T-helper 1 cell treated with Interleukin-12 subunit alpha and Interleukin-12 subunit beta and Interleukin-4 antibody, amounts not matched to agents 30 ng/mL and 1 ng/mL, for 36 hours (primary cell): ENCODE measurements around the gene ADAMTSL1. TPM values are rescaled to one million over a fixed set of nuclear protein-coding genes. Genes with fewer than 3 reads are reported as not detected.

Experiments used
- intact Hi-C: fragments of 100-400 bp; cut with micrococcal nuclease; formaldehyde crosslinking; loops from one replicate; pipeline ENCODE4 v1.15.1; 2024
- total RNA-seq: library from RNA; stranded (reverse); gene quantifications from 2 replicates; pipeline ENCODE4 v1.2.3, GENCODE V29; 2022

Gene ADAMTSL1
- total RNA-seq, 1 donor from 2014 or later = not detected

- intact Hi-C loops = no loop called here
These were observed 186.0 kb downstream of the ADAMTSL1 start for GRCh38 chr9:18660001-18660400.

- intact Hi-C loops = no loop called here
These were observed 188.4 kb downstream of the ADAMTSL1 start for GRCh38 chr9:18662320-18662719.

DNA sequence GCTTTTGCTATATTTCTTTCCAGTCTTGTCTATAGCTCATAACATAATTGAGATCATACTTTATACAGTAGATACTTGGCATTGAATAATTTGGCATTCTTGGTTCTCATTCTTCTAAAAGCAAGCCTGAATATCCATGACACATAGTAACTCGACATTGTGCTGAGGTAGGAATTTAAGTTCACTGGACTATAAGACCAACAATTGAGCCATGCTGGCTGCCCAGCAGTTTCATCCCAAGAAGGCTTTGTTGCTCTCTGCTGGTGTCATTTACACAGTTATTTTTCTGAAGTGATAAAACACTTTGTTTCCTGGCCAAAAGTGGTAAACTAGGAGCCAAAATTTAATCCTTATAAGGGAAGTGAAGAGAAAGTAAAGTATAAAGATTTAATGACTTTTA, 192.0 kb downstream of the ADAMTSL1 start:
- intact Hi-C loops = no loop called here

DNA sequence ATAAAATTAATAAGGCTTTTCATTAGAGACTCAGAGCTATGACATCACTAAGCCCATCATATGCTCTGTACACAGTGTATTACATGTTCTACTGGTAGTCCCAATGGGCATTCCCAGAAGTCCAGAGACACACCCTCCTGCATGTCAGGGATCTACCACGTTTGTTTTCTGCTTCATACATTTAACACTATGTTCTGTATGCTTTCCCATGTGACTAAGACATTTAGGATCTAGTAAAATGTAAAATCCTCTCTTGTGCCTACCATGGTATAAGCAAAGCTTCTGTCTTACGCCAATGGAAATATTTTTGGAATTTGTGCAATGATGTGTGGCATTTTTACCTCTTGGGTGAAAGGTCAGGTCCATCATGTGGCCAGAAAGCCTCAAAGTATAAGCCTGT, 192.4 kb downstream of the ADAMTSL1 start:
- intact Hi-C loops = no loop called here

- intact Hi-C loops = no loop called here
These were observed 193.2 kb downstream of the ADAMTSL1 start for GRCh38 chr9:18666986-18667772.

- intact Hi-C loops = no loop called here
These were observed 195.0 kb downstream of the ADAMTSL1 start for GRCh38 chr9:18668944-18669343.

DNA sequence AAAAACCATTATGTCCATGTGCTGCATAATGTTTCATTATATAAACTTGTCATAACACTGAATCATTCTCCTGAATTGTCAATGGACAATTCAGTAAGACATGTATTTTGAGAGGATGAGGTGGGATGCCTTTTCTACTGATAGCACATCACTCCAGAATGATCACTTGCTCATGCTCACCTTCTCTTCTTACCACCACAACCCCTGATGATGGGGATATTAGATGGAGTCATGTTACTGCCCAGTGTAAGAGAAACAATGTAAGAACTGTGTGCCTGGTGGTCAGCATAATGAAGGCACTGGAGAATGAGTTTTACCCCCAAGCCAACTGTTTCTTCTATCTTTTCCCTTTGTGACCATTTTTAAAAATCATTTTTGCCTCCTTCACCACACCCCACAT, 198.8 kb downstream of the ADAMTSL1 start:
- intact Hi-C loops = no loop called here

GRCh38 chr9:18673179-18673578, 199.2 kb downstream of the ADAMTSL1 start:
- intact Hi-C loops = no loop called here

GRCh38 chr9:18675332-18675731, 201.4 kb downstream of the ADAMTSL1 start:
- intact Hi-C loops = loop anchor here (5.0 kb wide), 1 partner anchor 43 kb away; no protein-coding TSS in a partner anchor

GRCh38 chr9:18675973-18676372, 202.0 kb downstream of the ADAMTSL1 start:
- intact Hi-C loops = loop anchor here (5.0 kb wide), 1 partner anchor 44 kb away; no protein-coding TSS in a partner anchor

- intact Hi-C loops = loop anchor here (5.0 kb wide), 1 partner anchor 44 kb away; no protein-coding TSS in a partner anchor
These were observed 202.6 kb downstream of the ADAMTSL1 start for GRCh38 chr9:18676525-18676924.

GRCh38 chr9:18678821-18679590, 205.1 kb downstream of the ADAMTSL1 start:
- intact Hi-C loops = loop anchor here (5.0 kb wide), 1 partner anchor 47 kb away; no protein-coding TSS in a partner anchor

GRCh38 chr9:18682907-18683306, 209.0 kb downstream of the ADAMTSL1 start:
- intact Hi-C loops = no loop called here

DNA sequence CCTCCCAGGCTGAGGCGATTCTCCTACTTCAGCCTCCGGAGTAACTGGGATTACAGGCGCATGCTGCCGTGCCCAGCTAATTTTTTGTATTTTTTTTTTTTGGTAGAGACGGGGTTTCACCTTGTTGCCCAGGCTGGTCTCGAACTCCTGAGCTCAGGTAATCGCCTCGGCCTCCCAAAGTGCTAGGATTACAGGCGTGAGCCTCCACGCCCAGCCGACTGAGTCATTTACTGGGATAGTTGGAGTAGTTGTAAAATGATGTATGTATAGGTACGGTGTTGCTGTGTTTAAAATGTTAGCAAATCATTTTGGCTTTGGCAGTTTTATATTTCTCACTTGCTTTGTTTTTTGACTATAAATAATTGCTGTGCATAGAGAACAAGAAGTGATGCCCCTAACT, 209.4 kb downstream of the ADAMTSL1 start:
- intact Hi-C loops = no loop called here

DNA sequence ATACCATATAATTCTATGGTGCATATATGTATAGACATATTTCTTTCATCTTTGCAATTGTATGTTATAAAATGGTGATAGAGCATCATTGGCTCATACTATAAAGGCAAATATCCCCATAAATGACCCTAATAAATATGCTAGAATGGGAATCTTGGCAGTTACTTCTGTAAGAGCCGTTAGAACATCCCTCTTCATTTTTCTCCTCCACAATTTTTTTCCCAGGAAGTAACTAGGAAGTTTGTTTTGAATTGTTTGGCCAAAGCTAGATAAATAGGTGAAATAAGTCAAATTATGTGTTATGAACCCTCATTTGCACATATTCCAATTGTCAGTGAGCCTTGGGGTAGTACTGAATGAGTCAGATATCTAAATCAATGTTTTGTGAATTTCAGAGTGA, 209.9 kb downstream of the ADAMTSL1 start:
- intact Hi-C loops = no loop called here

DNA sequence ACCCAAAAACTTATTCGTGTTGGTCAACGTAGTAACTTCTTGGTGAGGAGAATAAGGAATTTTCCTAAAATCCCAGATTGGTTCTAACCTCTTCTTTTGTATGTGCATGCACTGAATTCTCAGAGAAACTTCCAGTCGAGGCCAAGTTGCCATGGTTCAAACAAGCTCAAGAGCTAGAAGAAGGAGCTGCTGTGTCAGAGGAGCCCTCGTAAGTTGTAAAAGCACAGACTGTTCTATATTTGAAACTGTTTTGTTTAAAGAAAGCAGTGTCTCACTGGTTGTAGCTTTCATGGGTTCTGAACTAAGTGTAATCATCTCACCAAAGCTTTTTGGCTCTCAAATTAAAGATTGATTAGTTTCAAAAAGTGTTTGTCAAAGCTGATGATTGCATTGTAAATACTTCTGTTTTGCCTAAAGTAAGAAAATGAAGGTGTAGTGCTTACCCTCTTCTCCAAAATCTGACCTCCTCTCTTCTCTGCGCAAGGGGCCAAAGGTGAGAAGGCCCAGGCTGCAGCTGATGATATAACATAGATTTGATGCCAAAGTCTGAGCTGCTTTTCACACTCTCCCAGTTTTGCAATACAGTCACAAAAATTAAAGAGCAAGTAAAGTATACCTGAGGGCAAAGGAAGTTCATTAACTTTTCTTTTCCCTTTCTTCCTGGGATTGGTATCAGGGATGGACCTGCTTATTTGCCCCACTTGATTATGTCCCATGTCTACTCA, 210.8 kb downstream of the ADAMTSL1 start:
- intact Hi-C loops = no loop called here

DNA sequence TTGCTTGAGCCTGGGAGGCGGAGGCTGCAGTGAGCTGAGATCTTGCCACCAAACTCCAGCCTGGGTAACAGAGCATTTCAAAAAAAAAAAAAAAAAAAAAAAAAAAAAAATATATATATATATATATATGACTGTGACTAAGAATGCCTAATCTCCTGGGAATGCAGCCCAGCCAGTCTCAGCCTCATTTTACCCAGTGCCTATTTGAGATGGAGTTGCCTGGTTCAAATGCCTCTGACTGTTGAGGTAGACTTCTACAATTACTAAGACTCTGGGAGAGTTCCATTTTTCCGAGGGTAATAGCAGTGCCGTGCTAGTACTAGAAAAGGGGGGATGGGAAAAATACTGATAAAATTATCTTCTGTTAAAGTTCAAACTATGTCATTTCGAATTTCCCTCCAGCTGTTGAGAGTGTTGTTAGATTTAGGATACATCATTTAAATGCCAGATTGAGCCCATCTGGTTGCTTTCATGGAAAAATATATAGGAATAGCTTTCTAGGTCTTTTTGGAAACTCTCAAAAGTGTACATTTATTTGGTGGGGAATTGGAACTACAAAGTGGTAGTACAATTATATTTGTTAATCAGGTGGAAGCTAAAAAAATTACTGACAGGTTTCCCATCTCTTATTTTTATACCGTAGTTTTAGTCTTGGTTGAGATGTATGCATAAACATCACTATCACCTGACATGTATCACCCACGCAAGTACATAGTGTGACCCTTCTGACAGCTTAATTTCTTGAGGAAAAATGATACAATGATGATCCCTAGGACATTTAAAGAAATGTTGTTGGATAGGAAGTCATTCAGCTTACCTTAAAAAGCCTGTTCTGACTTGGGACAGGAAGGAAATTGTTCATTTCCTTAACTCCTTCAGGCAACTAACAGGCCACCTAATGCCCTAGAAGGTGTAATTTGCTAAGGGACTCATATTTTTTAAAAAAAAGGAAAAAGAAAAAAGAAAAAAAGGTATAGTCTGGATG, 214.9 kb downstream of the ADAMTSL1 start:
- intact Hi-C loops = no loop called here

GRCh38 chr9:18689921-18690320, 216.0 kb downstream of the ADAMTSL1 start:
- intact Hi-C loops = no loop called here

DNA sequence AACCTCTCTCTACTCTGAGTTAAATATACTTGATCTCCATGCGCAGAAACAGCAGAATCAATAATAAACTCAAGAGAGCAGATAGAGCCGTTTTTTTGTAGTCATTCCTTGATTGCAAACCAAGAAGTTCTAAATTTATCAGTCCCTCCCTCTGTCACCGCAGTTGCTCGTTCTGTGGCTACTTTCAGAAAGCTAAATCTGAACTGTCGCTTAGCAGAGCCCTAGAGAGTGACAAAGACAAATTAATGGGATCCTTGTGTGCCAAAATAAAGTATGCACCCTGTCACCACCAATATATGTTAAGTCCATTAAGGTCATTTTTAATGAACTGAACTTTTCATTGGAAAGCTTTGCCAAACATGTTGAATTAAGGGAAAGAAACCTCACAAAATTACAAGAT, 218.3 kb downstream of the ADAMTSL1 start:
- intact Hi-C loops = no loop called here

- intact Hi-C loops = no loop called here
These were observed 219.0 kb downstream of the ADAMTSL1 start for GRCh38 chr9:18692962-18693361.
